ENCODE results near the gene MARK2.

DNA sequence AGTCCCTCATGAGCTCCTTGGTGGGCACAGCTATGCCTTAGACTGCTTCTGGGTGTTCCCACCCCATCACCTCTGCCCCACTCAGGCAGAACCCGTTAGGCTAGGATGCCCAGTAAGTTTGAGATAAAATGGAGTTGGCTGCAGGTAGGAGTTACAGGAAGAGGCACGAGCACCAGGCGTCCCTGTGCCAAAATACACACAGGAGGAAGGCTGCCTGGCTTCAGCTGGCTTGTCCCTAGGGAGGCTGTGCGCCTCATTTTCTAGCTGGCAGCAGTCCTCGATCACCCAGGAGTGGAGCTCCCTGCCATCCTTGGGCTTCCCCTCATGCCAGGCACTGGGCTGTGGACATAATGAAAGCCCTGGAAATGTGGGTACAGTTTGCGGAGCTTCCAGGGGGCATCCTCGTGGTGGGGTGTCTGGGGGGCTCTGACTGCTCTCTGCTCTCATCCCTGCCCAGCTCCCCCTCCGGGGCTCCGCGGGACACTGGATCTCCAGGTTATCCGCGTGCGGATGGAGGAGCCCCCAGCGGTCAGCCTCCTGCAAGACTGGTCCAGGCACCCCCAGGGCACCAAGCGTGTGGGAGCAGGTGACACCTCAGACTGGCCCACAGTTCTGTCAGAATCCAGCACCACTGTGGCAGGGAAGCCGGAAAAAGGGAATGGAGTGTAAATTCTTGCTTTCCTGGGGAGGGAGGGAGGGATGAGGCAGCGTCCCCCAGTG is 12.3 kb upstream of the MARK2 start:
- TF ChIP-seq CTCF (IDR thresholded peaks at IDR 0.05) (no peak), POLR2A (IDR thresholded peaks at IDR 0.05) (no peak), EP300 (IDR thresholded peaks at IDR 0.05) (no peak)
